ENCODE measurements around the gene ETAA1. TPM values are rescaled to one million over a fixed set of nuclear protein-coding genes. Genes with fewer than 3 reads are reported as not detected.

ETAA1 gene
- total RNA-seq, 1 experiment from 2014 or later = 18.8 TPM

- Histone ChIP-seq H2BK12ac (ENCODE audit: insufficient read length, low read depth, low read length) (no peak overlapping the region), H3K9ac (ENCODE audit: extremely low read depth, insufficient read length, low read length) (no peak overlapping the region), H3K14ac (ENCODE audit: insufficient read depth, low read length) (no peak overlapping the region), H3K27ac (ENCODE audit: insufficient read length, low read depth, low read length) (no peak overlapping the region), H3T11ph (ENCODE audit: low read length) (no peak overlapping the region), H3K79me1 (ENCODE audit: insufficient read depth, low read depth, low read length, poor library complexity, severe bottlenecking) (no peaks in the 10 kb centered on the region), H3K27me3 (ENCODE audit: insufficient read depth, low read length) (no peaks in the 10 kb centered on the region), H3K23ac (ENCODE audit: insufficient read length, low read depth, low read length) (no peak overlapping the region), H4K8ac (replicated peaks; ENCODE audit: insufficient read length, low read depth, low read length) (no peak overlapping the region), H4K5ac (ENCODE audit: insufficient read length, low read depth, low read length) (no peak overlapping the region), H2BK15ac (ENCODE audit: low read depth, low read length) (no peak overlapping the region), H3K79me2 (ENCODE audit: insufficient read depth, low read length) (no peaks in the 10 kb centered on the region), H2BK5ac (ENCODE audit: insufficient read length, low read length) (no peak overlapping the region), H3K4ac (ENCODE audit: low read depth, low read length) (no peak overlapping the region), H3K9me3 (ENCODE audit: control insufficient read depth, low read depth, low read length) (no peaks in the 10 kb centered on the region), H2AFZ (ENCODE audit: low read length) (no peak overlapping the region), H3K23me2 (ENCODE audit: insufficient read length, low read depth, low read length, poor library complexity, severe bottlenecking) (no peaks in the 10 kb centered on the region), H3K4me2 (ENCODE audit: insufficient read depth, insufficient read length, low read length) (no peak overlapping the region), H3K56ac (ENCODE audit: insufficient read length, low read depth, low read length) (no peak overlapping the region), H4K91ac (ENCODE audit: insufficient read length, low read depth, low read length) (no peak overlapping the region), H2BK120ac (ENCODE audit: low read depth, low read length, poor library complexity, severe bottlenecking) (no peak overlapping the region), H3K4me1 (ENCODE audit: insufficient read depth, low read length) (no peaks in the 10 kb centered on the region), H2BK20ac (ENCODE audit: low read depth, low read length, poor library complexity, severe bottlenecking) (no peak overlapping the region), H2AK5ac (ENCODE audit: insufficient read length, low read length) (no peak overlapping the region), H4K20me1 (ENCODE audit: control insufficient read depth, insufficient read depth, insufficient read length) (no peaks in the 10 kb centered on the region), H3K18ac (ENCODE audit: insufficient read length, low read depth, low read length) (no peak overlapping the region)
- peaks cover 0 to 10% (median 0%) of the 10 kb centered on the region in 3 experiments; a peak in 2 of 7 replicates for H3K36me3 Mint-ChIP-seq (ENCODE audit: insufficient read depth in 1 of 3, low read depth in 3 of 3)
- no peak for TF ChIP-seq CTCF (conservative IDR thresholded peaks at IDR 0.05)
- no peaks in the 10 kb centered on the region for H3K27me3 Mint-ChIP-seq (ENCODE audit: low read depth)
- H3K4me3 Mint-ChIP-seq = no peak overlapping the region
- no CpG with 5 or more reads among the region's 1 CpG for WGBS (ENCODE audit: extremely low coverage, insufficient read length, low lambda C conversion rate)
- peaks cover 3 to 5% of the 10 kb centered on the region in 2 experiments; a peak in 2 of 5 replicates for H3K9me3 Mint-ChIP-seq
- no peak overlapping the region for H3K27ac Mint-ChIP-seq
- no peaks in the 10 kb centered on the region for H3K4me1 Mint-ChIP-seq
- no peak for DNase-seq
These were observed 18.1 kb upstream of the ETAA1 start for GRCh38 chr2:67379048-67379447.
